IMR-90 (cell line): ENCODE data around the gene USH2A.

Experiments
- CEBPB ChIP-seq: IDR thresholded peaks from 2 replicates; pipeline ENCODE4 v1.6.1; 2012; ENCODE audit warnings: low read depth, low read length, improper control_type of control experiment
- CTCF ChIP-seq: conservative IDR thresholded peaks from 2 replicates; pipeline ENCODE4 v1.5.1; 2012; ENCODE audit warnings: mild to moderate bottlenecking, low read depth, low read length, improper control_type of control experiment
- MAFK ChIP-seq: IDR thresholded peaks from 2 replicates; pipeline ENCODE4 v1.6.1; 2012; ENCODE audit warnings: low read depth, low read length, improper control_type of control experiment
- MXI1 ChIP-seq: IDR thresholded peaks from 2 replicates; pipeline ENCODE4 v1.6.1; 2012; ENCODE audit warnings: low read depth, mild to moderate bottlenecking, low read length, moderate library complexity, borderline replicate concordance
- POLR2A ChIP-seq: IDR thresholded peaks from 2 replicates; pipeline ENCODE4 v1.6.1; 2012; ENCODE audit warnings: mild to moderate bottlenecking, low read depth, low read length
- RFX5 ChIP-seq: IDR thresholded peaks from 2 replicates; pipeline ENCODE4 v1.8.0; 2012; ENCODE audit warnings: low read depth, mild to moderate bottlenecking, low read length, moderate library complexity
- SMC3 ChIP-seq: fragments of 150-350 bp; IDR thresholded peaks from 2 replicates; pipeline ENCODE4 v1.6.1; 2016; ENCODE audit warnings: low read depth, mild to moderate bottlenecking, antibody characterized with exemption, low read length, moderate library complexity

GRCh38 chr1:215875236-215875635, 548.0 kb downstream of the USH2A start:
- TF ChIP-seq POLR2A (no peak), CTCF (no peak), RFX5 (no peak), SMC3 (no peak), CEBPB (no peak), MXI1 (no peak), MAFK (no peak)
